ENCODE data around the gene CIAPIN1.

- no peak for TF ChIP-seq SUZ12 (IDR thresholded peaks at IDR 0.05; ENCODE audit: extremely low read depth, insufficient read depth, insufficient read length)
- TF ChIP-seq YY1 (IDR thresholded peaks at IDR 0.05; ENCODE audit: insufficient read depth, insufficient read length) = no peak
Measured at GRCh38 chr16:57475711-57476339, 28.6 kb upstream of the CIAPIN1 start.
